ENCODE results near the gene MICALL2.

- TF ChIP-seq CTCF (IDR thresholded peaks at IDR 0.05) (no peak), POLR2A (IDR thresholded peaks at IDR 0.05) (no peak)
These were observed 40.6 kb downstream of the MICALL2 start for GRCh38 chr7:1418505-1419309.

All from uterus (tissue), 2 donors.